GM21723 (cell line): Measurements from ENCODE around the gene SIGLEC8.
"Not testable (repeated sequence)": the region's sequence is repeated elsewhere in the genome, so short reads cannot be mapped to it uniquely, and the experiment has no call there.

Source experiments
- ATAC-seq: cut with Tn5 transposase; IDR thresholded peaks from one replicate; pipeline ENCODE4 v1.9.1; 2021; ENCODE audit warnings: mild to moderate bottlenecking, moderate library complexity; ENCODE audit not compliant: unreplicated experiment

The SIGLEC8 gene

DNA sequence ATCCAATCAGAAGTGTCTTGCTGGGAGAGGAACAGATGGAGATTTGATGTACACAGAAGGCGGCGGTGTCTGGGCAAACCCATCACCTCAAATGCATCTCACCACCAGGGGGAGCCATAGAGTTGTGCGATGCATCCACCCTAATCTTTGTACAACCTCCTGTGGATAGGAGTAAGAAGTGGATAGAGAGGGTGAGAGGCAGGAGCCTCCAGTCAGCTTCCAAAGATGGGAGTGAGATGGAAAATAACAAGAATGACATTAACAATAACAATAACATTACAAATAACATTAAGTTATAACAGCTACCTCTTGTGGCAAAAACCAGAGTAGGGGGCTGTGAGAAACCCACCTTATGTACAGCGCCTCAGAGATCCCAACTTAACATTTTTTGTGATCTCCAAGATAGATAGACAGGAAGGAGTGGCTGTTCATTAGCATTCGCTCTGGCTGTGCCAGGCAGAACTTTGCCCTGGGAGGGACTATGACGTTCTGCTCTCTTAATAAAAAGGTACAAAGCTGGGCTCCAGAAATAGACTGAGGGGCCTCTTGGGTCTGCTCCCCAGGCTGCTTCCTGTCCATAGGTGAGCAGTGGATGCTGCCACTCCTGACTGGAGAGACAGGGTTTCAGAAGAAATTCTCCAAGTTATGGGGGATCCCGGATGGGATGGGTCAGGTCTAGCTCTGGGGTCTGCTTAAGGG lies 14.9 kb upstream of the SIGLEC8 start:
- ATAC-seq = no peak

DNA sequence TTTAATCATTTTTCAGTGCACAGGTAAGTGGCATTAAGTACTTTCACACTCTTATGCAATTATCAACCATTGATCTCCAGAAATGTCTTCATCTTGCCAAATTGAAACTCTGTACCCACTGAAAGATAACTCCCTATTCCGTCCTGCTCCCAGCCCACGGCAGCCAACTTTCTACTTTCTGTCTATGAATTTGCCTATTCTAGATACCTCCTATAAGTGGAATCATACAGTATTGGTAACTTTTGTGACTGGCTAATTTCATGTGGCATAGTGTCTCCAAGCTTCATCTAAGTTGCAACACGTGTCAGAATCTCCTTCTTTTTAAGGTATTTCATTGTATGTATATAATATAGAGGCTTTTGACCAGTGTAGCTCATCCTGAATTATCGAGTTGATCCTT lies 14.4 kb upstream of the SIGLEC8 start:
- ATAC-seq = no peak

DNA sequence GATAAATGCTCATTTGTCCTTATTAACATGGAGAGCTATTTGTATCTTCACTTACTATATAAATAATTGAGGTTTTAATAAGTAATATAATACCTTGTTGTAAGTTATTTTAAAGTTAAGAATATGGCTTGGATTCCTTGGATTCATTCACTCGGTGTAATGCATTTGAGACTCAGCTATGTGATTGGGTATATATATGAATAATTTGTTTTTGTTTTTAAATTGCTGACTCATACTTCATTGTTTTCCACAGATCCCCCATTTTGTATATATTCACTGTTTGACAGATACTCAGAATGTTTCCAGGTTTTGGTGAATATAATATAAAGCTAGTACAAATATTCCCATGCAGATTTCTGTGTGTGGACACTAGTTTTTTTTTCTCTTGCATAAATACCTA lies 13.3 kb upstream of the SIGLEC8 start:
- no peak for ATAC-seq

DNA sequence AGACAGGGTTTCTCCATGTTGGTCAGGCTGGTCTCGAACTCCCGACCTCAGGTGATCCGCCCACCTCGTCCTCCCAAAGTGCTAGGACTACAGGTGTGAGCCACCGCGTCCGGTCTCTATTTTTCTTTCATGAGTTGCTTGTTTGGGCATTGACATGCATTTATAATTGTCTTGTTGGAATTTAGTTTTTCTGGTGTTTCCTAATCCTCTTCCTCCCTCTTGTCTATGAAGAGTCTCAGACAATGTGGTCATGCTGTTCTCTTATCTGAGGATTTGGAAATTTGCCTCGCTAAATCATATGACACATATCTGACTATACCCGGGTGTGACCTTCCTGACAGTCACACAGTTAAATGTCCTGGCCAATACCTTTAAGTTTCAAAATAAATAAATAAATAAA lies 12.7 kb upstream of the SIGLEC8 start:
- ATAC-seq = no peak

DNA sequence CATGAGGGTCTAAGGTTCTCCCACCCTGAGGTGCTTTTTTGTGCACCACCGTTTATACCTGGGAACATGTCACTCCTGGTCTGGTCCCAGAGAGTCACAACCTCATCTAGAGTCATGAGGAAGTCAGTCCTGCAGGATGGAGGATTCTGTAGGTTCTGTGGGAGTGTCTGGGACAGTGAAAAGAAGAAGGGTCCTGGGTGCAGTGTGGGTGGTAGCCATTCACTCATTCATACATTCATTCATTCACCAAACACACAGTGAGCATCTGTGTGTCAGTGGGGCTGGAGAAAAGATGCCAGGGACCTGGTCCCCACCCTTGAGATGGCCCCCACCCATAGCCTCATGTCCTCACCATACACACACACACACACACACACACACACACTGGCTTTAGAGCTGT lies 11.4 kb upstream of the SIGLEC8 start:
- ATAC-seq = no peak

DNA sequence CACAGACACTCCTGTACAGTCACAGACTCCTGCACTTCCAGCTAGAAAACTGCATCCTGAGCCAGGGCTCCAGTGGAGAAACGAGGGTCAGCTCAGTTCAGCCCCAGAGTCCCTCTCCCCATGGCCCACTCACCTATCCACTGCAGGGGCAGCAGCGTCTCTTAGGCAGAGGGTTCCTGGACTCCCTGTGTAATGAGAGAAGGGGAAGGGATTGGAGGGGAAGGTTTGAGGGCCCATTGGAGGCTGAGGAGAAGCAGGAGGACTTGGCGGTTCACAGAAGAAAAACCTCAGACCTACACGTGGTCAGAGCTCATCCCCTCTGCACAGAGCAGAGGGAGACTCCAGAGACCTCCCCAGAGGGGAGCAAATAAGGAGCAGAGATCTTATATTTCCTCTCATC lies 10.9 kb upstream of the SIGLEC8 start:
- ATAC-seq = no peak

DNA sequence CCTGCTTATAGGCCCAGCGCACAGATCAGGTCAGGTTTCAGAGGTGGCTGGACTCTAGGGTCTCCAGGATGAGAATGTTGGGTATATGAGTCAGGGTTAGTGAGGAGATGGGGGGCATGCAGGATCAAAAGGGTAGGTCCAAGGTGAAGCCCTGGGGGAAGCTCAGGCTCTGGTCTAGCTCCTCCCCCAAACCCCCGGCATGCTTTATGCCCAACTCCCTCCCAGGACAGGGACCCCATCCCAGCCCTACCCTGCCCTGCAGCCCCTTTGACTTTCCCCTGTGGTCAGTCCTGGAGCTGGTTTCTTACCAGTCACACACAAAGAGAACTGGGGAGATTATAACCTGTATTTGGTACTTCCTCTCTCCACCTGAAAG lies 10.3 kb upstream of the SIGLEC8 start:
- no peak for ATAC-seq

DNA sequence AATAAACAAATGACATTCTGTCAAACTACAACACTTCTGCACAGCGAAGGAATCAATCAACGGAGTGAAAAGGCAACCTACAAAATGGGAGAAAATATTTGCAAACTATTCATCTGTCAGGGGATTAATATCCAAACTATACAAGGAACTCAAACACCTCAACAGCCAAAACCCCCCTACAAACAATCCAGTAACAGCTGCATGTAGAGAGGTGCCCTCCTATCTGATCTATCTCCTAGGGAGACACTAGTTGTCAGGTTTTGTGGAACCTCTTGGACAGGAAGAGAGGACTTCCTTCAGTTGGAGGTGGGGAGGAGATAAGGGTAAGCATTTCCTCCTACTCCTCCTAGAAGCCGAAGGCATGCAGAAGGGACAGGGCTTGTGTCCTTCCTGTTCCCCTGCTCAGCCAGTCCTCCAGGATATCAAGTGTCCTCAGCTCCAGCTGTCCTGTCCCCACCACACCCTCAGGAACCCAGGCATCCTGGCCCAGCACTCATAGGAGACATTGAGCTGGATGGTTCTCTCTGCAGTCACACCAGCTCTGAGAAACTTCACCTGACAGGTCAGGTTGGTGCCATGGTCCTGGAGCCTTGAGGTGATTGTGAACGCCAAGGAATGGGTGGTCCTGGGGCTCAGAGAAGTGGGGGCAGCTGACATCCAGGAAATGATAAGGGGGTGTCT lies 9.8 kb upstream of the SIGLEC8 start:
- no peak for ATAC-seq

DNA sequence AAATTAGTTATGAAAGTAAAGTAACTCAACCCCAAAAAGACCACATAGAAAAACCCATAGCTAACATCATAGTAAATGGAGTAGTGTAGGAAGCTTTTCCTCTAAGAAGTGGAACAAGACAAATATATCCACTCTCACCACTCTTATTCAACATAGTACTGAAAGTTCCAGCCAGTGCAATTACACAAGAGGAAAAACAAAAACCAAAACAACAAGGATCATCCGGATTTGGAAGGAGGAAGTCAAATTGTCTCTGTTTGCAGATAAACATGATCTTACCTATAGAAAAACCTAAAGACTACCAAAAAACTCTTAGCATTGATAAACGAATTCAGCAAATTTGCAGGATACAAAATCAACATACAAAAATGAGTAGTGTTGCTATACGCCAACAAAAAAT lies 8.5 kb upstream of the SIGLEC8 start:
- ATAC-seq = no peak

DNA sequence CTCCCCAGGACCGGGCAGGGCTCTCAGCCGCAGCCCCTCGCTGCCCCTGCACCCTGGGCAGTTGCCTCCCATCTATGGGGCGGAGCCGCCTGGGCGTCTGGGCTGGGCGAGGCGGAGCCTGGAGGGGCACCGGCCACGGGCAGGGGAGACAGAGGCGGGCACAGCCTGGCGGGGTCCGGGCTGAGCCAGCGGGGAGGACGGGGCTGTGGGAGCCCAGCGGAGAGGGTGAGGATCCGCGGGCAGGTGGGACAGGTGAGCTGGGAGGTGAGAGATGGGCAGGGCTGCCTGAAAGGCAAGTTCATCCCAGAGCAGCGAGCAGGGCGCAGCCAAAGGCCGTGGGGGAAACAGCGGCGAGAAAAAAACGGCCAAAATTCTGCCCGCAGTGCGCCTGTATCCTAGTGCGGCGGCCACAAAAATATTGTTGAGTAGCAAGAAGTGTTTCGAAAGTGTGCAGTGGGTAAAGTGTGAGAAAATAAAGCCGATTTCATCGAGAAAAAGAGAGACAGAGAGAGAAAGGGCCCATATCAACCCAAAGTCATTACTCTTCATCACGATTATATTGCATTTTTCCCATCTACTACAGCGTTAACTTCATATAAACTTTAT lies 5.8 kb upstream of the SIGLEC8 start:
- not testable (repeated sequence) for ATAC-seq

DNA sequence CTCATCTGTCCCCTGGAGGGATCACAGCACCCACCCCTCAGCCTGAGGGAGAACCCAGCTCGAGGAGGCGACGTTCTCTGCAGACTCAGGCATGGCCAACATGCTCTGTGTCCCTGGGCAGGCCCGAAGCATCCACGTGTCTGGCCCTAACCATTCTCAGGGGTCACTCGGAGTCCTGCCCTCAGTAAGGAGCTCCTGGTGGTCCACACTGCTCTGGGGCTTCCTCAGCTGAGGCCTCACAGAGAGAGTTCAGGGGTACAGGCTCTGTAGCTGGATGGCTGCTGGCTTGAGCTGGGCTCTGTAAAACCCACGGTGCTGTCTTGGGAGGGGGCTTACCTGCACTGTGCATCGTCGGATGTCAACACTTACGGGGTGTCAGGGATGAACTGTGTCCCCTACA lies 4.4 kb upstream of the SIGLEC8 start:
- ATAC-seq = no peak

DNA sequence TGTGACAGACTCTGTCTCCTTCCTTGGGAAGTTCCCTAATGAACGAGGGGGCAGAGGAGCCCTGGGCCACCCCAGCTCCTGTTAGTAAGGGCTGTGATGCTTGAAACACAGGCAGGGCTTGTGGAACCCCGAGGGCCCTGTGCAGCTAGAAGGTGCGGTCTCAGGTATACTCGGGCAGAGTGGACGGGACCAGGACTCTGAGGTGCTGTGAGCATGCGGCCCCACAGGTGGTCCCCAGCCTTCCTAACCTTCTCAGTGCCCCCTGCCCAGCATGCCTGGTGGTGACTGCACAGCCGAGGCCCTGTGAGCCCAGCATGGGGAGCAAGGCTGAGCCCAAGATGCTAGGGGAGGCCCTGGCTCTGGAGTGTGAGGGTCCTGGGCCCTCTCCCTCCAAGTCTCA lies 4.0 kb upstream of the SIGLEC8 start:
- no peak for ATAC-seq

DNA sequence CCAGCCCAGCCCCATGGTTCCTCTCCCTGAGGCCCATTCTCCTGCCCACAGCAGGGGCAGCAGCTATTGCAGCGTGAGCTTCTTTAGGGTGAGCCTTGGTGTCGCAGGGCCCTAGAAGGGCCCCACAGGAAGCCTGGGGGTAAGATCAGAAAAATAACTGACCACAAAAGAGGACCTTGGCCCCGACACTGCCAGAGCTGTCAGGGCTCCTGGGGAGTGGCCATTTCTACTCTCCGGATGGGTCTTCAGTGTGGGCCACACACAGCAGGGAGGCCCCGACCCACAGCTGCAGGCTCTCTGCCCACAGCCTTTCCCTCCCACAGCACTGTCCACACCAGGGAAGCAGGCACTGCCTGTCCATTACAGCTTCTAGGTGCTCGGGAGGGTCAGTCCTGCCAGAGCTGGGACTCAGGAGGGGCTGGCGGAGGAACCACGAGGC lies 3.5 kb upstream of the SIGLEC8 start:
- ATAC-seq = no peak

DNA sequence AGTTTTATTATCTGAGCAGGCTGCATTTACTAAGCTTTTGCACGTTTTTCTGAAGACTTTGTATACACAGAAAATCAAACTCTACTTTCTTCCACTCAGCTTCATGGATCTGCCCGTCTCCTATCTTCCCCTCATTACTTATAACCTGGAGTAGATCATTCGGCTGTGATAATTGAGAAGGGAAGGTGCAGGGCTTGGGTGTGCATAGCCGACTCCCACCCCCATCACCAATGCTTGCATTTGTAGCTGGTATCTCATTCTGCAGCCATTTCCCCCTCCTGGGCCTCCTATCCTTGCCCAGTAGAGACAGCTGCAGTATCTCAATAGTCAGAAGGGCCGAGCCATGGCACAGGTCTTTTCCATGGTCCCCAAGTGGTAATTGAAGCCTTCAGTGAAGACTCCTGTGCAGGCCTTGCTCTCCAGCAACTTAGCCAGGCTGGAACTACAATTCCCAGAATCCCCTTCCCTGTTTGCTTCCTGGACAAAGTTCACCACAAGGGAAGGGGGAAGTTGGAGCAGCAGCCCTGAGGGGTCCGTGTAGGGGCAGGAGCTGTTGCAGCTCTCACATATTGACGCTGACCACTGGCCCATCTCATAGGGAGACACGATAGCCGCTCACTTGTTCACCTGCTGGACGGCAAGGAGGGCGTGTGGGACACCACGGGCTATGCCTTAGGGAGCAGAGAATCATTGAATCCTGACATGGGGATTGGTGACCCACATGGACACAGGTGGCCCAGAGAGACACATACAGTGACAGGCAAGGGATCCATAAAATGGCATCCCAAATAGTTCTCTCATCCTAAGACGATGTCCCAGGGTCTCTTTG lies 2.1 kb upstream of the SIGLEC8 start:
- no peak for ATAC-seq

DNA sequence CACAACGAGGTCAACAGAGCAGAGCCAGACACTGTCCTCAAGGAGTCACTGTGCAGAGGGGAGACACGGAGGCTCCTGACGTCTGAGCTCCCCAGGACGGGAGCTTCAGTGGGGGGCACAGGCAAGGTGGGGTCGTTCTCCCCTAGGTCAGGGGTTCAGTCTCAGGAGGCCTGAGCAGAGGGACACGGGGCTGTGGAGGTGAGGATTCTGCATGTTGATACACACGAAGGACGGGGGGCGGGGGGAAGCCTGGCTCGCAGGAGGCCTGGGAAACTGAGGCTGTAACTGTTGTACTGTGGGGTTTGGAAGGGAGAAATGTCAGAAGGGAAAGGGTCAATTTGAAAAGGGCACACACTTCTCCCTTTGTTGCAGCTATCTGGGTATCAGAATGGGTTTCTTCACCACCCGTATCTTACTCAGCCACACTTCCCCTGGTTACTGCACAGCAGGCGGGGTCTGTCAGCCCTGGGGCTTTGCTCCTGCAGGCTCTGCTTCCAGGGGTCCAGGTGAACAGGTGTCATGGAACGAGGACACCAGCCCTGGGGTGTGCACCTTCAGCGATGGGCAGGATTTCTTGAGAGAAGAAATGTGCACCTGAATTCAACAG lies 748 bp upstream of the SIGLEC8 start:
- ATAC-seq = no peak

DNA sequence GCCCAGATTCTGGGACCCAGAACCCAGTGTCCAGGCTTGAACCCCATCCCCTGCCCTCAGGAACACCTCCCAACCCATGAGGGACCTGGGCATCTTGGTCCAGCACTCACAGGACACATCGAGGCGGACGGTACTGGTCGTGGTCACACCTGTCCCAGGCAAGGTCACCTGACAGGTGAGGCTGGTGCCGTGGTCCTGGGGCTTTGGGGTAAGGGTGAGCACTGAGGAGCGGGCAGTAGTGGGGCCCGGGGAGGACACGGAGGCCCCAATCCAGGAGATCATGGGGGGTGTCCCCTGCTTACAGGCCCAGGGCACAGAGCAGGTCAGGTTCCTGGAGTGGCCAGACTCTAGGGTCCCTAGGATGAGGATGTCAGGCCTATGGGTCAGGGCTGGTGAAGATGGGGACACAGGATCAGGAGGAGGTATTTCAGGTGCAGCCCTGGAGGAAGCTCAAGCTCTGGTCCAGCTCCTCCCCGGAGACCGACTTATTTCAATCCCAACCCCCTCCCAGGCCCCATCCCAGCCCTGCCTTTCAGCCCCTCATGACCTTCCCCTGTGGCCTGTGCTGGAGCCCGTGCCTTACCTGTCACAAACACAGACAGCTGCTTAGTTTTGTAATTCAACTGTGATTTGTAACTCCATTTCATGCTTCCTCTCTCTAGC lies 772 bp downstream of the SIGLEC8 start:
- ATAC-seq = no peak

DNA sequence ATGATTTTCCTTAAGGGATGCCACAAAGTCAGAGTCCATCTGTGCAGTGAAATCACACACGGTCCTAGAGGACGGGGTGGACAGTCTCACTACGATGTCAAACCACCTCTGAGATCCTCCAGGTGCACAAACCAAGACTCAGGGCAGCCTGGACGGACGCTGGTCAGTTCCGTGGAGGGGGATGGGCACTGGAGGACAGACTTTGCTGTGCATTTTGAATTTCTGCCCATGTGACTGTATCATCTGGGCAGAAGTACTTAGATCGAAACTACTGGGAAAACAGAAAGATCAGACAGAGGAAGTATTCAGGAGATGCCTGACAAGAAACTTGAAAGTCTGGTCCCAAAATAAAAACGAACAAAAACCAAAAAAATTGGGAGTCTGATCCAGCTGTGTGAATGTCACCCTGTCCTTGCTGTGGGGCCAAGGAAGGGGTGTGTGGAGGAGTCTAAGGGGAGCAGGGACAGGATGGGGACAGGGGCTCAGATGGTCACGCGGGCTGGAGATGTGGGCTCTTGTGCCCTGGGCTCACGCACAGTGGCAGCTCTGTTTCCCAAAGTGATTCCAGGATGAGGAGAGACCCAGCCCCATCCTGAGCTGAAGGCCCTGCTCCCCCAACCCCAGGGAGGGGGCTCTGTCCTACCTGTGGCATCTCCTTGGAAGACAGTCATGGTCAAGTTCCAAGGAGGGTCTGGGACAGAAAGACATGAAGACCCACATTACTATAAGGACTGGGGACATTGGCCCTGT lies 1.5 kb downstream of the SIGLEC8 start:
- ATAC-seq = no peak

DNA sequence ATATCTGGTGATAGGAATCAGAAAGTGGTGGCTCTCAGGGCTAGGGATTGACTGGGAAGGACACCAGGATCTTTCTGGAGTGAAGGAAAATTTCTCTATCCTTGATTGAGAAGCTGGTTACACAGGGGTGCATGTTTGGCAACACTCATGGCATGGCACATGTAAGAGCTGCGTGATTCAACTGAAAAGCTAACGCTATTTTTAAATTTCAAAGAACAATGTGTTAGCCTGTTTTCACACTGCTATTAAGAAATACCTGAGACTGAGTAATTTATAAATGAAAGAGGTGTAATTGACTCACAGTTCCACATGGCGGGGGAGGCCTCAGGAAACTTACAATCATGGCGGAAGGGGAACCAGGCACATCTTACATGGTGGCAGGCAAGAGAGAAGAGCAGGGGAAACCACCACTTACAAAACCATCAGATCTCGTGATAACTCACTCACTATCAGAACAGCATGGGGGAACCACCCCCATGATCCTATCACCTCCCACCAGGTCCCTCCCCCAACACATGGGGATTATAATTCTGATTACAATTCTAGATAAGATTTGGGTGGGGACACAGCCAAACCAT lies 7.4 kb downstream of the SIGLEC8 start:
- ATAC-seq = no peak

DNA sequence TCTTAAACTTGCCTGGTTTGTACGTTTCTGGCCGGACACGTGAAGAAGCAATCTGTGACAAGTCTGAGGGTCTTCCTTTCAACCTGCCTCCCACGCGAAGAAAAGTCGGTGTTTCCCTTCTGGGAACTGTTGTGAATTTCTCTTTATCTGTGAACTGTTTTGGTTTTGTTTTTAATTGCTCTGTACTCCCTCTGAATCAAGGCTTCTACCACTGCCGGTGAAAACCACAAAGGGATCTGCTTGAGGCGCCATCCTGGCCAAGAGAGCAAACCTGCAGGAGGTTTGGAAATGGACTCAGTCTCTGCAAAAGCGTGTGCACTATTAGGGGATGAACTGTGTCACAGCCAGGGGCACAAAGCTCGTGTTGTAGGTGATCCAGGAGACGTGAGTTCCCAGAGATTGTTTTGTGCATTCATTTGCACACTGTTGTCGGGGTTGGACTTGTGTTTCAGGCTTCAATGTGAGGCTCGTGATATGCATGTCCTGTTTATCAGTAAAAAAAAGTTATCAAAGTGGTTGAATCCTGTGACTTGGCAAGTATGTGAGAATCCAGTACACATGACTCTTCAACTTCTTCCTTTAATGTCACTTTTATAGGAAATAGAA lies 9.7 kb downstream of the SIGLEC8 start:
- ATAC-seq = no peak
